H1 (cell line): ENCODE results near the gene UBALD1. TPM values are rescaled to one million over a fixed set of nuclear protein-coding genes. Genes with fewer than 3 reads are reported as not detected.

Source experiments
- CTCF ChIA-PET: fragments of 300-600 bp; sonication (Branson Sonifier 250); formaldehyde crosslinking; loops from one replicate; lab custom pipeline; 2021; ENCODE audit not compliant: partially characterized antibody; lab: Charles Lee
- POLR2A ChIA-PET: fragments of 300-600 bp; sonication (Branson Sonifier 250); formaldehyde crosslinking; loops from one replicate; lab custom pipeline; 2021; ENCODE audit warnings: inconsistent platforms; ENCODE audit not compliant: partially characterized antibody; lab: Charles Lee
- DNase-seq, 2 experiments: peaks; one replicate each; pipeline versions ENCODE4 v3.0.0 to v3.0.0-alpha.2; 2010 to 2022; ENCODE audit warnings: low spot score in 2 of 2, low read depth in 1 of 2, mixed read lengths in 1 of 2
- FAIRE-seq: peaks from 2 replicates; lab custom pipeline; 2011; peaks lifted over from hg19 to GRCh38; lab: Jason Lieb, UNC
- H2AFZ ChIP-seq: 2 replicates; pipeline ENCODE4 v1.8.1; 2012; ENCODE audit warnings: low read length, inconsistent platforms
- H2AK5ac ChIP-seq: 2 replicates; pipeline ENCODE4 v1.6.1; 2013; ENCODE audit warnings: low read depth, low read length
- H2BK120ac ChIP-seq: replicated peaks from 2 replicates; pipeline ENCODE3; 2013; ENCODE audit warnings: low read depth, low read length, inconsistent platforms
- H2BK12ac ChIP-seq: 2 replicates; pipeline ENCODE4 v1.6.1; 2013; ENCODE audit warnings: low read depth, low read length
- H2BK15ac ChIP-seq: 2 replicates; pipeline ENCODE4 v1.6.1; 2013; ENCODE audit warnings: low read length
- H2BK20ac ChIP-seq: 2 replicates; pipeline ENCODE4 v1.6.1; 2013; ENCODE audit warnings: low read length
- H2BK5ac ChIP-seq: 2 replicates; pipeline ENCODE4 v1.6.1; 2013; ENCODE audit warnings: low read depth, low read length
- H3K14ac ChIP-seq: 2 replicates; pipeline ENCODE4 v1.6.1; 2013; ENCODE audit warnings: inconsistent platforms; ENCODE audit not compliant: insufficient read length
- H3K18ac ChIP-seq: 2 replicates; pipeline ENCODE4 v1.6.1; 2013; ENCODE audit warnings: low read length; ENCODE audit errors: extremely low read depth
- H3K23ac ChIP-seq: 2 replicates; pipeline ENCODE4 v1.6.1; 2013; ENCODE audit warnings: inconsistent platforms; ENCODE audit not compliant: insufficient read length
- H3K23me2 ChIP-seq: 2 replicates; pipeline ENCODE4 v1.6.1; 2013; ENCODE audit warnings: low read depth, low read length
- H3K27ac ChIP-seq: 2 replicates; pipeline ENCODE4 v1.6.1; 2011; ENCODE audit warnings: low read depth, low read length, inconsistent platforms
- H3K27me3 ChIP-seq, 4 experiments: replicated peaks in 1 of 4; 1 replicate in 1 of 4; 2 replicates in 3 of 4; pipeline versions ENCODE4 v1.6.1 to v1.8.1; 2011 to 2013; ENCODE audit warnings: low read length in 3 of 4, mild to moderate bottlenecking in 3 of 4, inconsistent platforms in 2 of 4, mixed read lengths in 2 of 4, moderate library complexity in 1 of 4; ENCODE audit not compliant: control insufficient read depth in 3 of 4, insufficient read depth in 3 of 4; ENCODE audit errors: extremely low read depth in 1 of 4
- H3K36me3 ChIP-seq, 4 experiments: 2 replicates each; pipeline versions ENCODE4 v1.6.1 to v1.8.1; 2011 to 2013; ENCODE audit warnings: mild to moderate bottlenecking in 4 of 4, low read length in 3 of 4, moderate library complexity in 2 of 4, control low read depth in 1 of 4, inconsistent platforms in 1 of 4; ENCODE audit not compliant: insufficient read depth in 4 of 4, control insufficient read depth in 2 of 4
- H3K4ac ChIP-seq: replicated peaks from 2 replicates; pipeline ENCODE3; 2013; ENCODE audit warnings: low read length, low read depth, mixed read lengths, inconsistent platforms; ENCODE audit not compliant: insufficient read length
- H3K4me1 ChIP-seq, 4 experiments: replicated peaks in 1 of 4; 1 replicate in 1 of 4; 2 replicates in 3 of 4; pipeline versions ENCODE4 v1.6.1 to v1.8.1; 2011 to 2013; ENCODE audit warnings: low read length in 3 of 4, inconsistent platforms in 2 of 4, mixed read lengths in 1 of 4; ENCODE audit not compliant: insufficient read depth in 4 of 4, control insufficient read depth in 3 of 4
- H3K4me2 ChIP-seq, 2 experiments: 2 replicates each; pipeline versions ENCODE4 v1.6.1 to v1.8.1; 2011 to 2013; ENCODE audit warnings: low read depth in 2 of 2, low read length in 2 of 2, control low read depth in 1 of 2, inconsistent platforms in 1 of 2, mild to moderate bottlenecking in 1 of 2; ENCODE audit not compliant: insufficient read depth in 1 of 2
- H3K4me3 ChIP-seq, 4 experiments: fragments of 200-600, 300-600 bp in 1 of 4; sonication (generic), shearing (Covaris generic), sonication (Bioruptor Twin) in 1 of 4; 2 replicates each; pipeline versions ENCODE4 v1.5.1 to v1.8.1; 2011 to 2016; ENCODE audit warnings: low read length in 4 of 4, low read depth in 3 of 4, control low read depth in 2 of 4, inconsistent platforms in 2 of 4, mild to moderate bottlenecking in 2 of 4, mixed read lengths in 1 of 4, moderate library complexity in 1 of 4; ENCODE audit not compliant: insufficient read depth in 2 of 4; ENCODE audit errors: extremely low read depth in 1 of 4
- H3K56ac ChIP-seq: replicated peaks from 2 replicates; pipeline ENCODE3; 2013; ENCODE audit warnings: low read depth, mild to moderate bottlenecking, mixed read lengths, low read length, inconsistent platforms; ENCODE audit not compliant: insufficient read length
- H3K79me1 ChIP-seq: 2 replicates; pipeline ENCODE4 v1.6.1; 2013; ENCODE audit warnings: low read depth, low read length, control low read depth
- H3K79me2 ChIP-seq, 2 experiments: 2 replicates each; pipeline versions ENCODE4 v1.6.1 to v1.8.1; 2012 to 2013; ENCODE audit warnings: low read length in 2 of 2, mild to moderate bottlenecking in 2 of 2, inconsistent platforms in 1 of 2; ENCODE audit not compliant: insufficient read depth in 2 of 2, control insufficient read depth in 1 of 2
- H3K9ac ChIP-seq, 4 experiments: replicated peaks in 1 of 4; 1 replicate in 1 of 4; 2 replicates in 3 of 4; pipeline versions ENCODE4 v1.6.1 to v1.8.1; 2011 to 2013; ENCODE audit warnings: low read depth in 3 of 4, low read length in 3 of 4, control low read depth in 2 of 4, mild to moderate bottlenecking in 2 of 4, moderate library complexity in 2 of 4, inconsistent platforms in 1 of 4; ENCODE audit errors: extremely low read depth in 1 of 4
- H3K9me3 ChIP-seq, 2 experiments: 2 replicates each; pipeline versions ENCODE4 v1.6.1 to v1.8.1; 2012 to 2013; ENCODE audit warnings: mild to moderate bottlenecking in 2 of 2, moderate library complexity in 2 of 2, control low read depth in 1 of 2, inconsistent platforms in 1 of 2, low read depth in 1 of 2, low read length in 1 of 2, mixed read lengths in 1 of 2; ENCODE audit not compliant: insufficient read depth in 2 of 2
- H4K20me1 ChIP-seq, 2 experiments: replicated peaks in 1 of 2; 2 replicates each; pipeline versions ENCODE3 to v1.8.1; 2011 to 2013; ENCODE audit warnings: inconsistent platforms in 2 of 2, low read length in 2 of 2, mild to moderate bottlenecking in 1 of 2; ENCODE audit not compliant: insufficient read depth in 2 of 2, control insufficient read depth in 1 of 2
- H4K5ac ChIP-seq: 2 replicates; pipeline ENCODE4 v1.6.1; 2013; ENCODE audit warnings: low read length, low read depth, mixed read lengths, inconsistent platforms; ENCODE audit not compliant: insufficient read length
- H4K8ac ChIP-seq: 2 replicates; pipeline ENCODE4 v1.8.0; 2013; ENCODE audit warnings: mild to moderate bottlenecking, moderate library complexity, low read length, inconsistent platforms; ENCODE audit not compliant: insufficient read depth; ENCODE audit errors: extremely low read depth
- H4K91ac ChIP-seq: replicated peaks from 2 replicates; pipeline ENCODE3; 2013; ENCODE audit warnings: low read length, mixed read lengths, inconsistent platforms; ENCODE audit not compliant: insufficient read length
- RFX5 ChIP-seq: IDR thresholded peaks from 2 replicates; pipeline ENCODE4 v1.6.1; 2011; ENCODE audit warnings: low read depth, low read length, improper control_type of control experiment, borderline replicate concordance
- WGBS, 2 experiments: shearing (Covaris generic) in 1 of 2; methylation state at CpG; one replicate each; pipeline versions ENCODE4 v1.1.6 to v1.1.7; 2013 to 2015; ENCODE audit warnings: low lambda C conversion rate in 2 of 2, mixed read lengths in 2 of 2, inconsistent platforms in 1 of 2, low coverage in 1 of 2, missing lambda C conversion rate in 1 of 2; ENCODE audit not compliant: insufficient replicate concordance in 2 of 2, insufficient coverage in 1 of 2, insufficient read length in 1 of 2; ENCODE audit errors: extremely low coverage in 1 of 2, missing lambda C conversion rate in 1 of 2; 5-methylcytosine and 5-hydroxymethylcytosine counted together
- polyA plus RNA-seq, 7 experiments: library from polyadenylated mRNA; depleted of rRNA in 3 of 7; stranded (reverse) in 5 of 7; unstranded in 2 of 7; fragments of >200 nt in 5 of 7; fragments of 200-250 nt in 2 of 7; gene quantifications; 1 replicate in 5 of 7; 2 replicates in 1 of 7; 4 replicates in 1 of 7; pipeline versions ENCODE4 v1.2.1 to v1.2.3, GENCODE V29; 2011 to 2013; ENCODE audit warnings: missing spikeins in 2 of 7, mixed read lengths in 2 of 7
- total RNA-seq: library from RNA; stranded (reverse); fragmentation: NEBNext Ultra II Directional; extraction: Animal tissue kit (Norgen Biotek cat#: 25700); gene quantifications from 2 replicates; pipeline ENCODE4 v1.2.1, GENCODE V29; 2021

The UBALD1 gene
- total and polyA plus RNA-seq, 2 of the 8 experiments (the other 6 are each of a cell fraction or from before 2014, with no cell fraction given): 28.6 to 62.0 TPM

DNA sequence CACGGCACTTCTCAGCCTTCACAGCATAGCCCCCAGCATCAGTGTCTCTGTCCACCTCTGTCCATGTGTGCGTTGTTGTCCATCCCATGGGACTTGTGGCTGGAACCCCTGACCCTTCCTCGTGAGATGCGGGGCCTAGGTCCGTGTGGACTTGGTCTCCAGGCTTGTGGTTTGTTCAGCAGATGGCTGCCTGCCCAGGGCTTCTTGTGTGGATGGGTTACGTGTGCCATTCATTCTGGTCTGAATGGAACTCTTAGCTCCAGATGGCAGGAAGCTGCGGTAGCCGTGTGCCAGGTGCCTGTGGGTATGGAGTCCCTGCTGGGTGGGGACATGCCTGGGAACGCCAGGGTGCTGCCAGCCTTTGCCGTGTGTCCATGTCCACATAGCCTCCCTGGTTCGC lies 47.0 kb upstream of the UBALD1 start:
- Histone ChIP-seq H3K23me2 (no peaks in the 10 kb centered on the region; the same call in 1 of the 2 replicates), H2BK15ac (no peak overlapping the region), H3K27ac (no peak overlapping the region), H3K4me3 (no peak overlapping the region), H3K9me3 (no peaks in the 10 kb centered on the region), H3K23ac (no peak overlapping the region), H3K9ac (no peak overlapping the region), H3K4me2 (no peak overlapping the region), H2AFZ (no peak overlapping the region), H3K4ac (no peak overlapping the region), H3K56ac (no peak overlapping the region), H3K79me1 (peaks cover 15% of the 10 kb centered on the region; the same call in 1 of the 2 replicates), H3K4me1 (peaks cover 0 to 2% (median 0%) of the 10 kb centered on the region in 4 experiments; a peak in 3 of 7 replicates), H3K27me3 (no peaks in the 10 kb centered on the region), H2BK12ac (no peak overlapping the region), H4K20me1 (peaks cover 0 to 15% of the 10 kb centered on the region in 2 experiments), H2AK5ac (peak overlapping the region; percentile 65; the same call in 1 of the 2 replicates), H3K36me3 (peaks cover 0 to 8% (median 2%) of the 10 kb centered on the region in 4 experiments; a peak in 5 of 8 replicates), H2BK20ac (no peak overlapping the region), H3K18ac (no peak overlapping the region), H2BK120ac (no peak overlapping the region), H3K14ac (no peak overlapping the region), H4K8ac (no peak overlapping the region), H4K91ac (no peak overlapping the region), H4K5ac (no peak overlapping the region), H3K79me2 (no peaks in the 10 kb centered on the region), H2BK5ac (peak overlapping the region; percentile 75; the same call in 1 of the 2 replicates)
- CTCF ChIA-PET: interaction anchor here (1.8 to 2.8 kb wide), 2 partner anchors 11 to 143 kb away, joined by 8 to 18 read pairs; no protein-coding TSS in a partner anchor
- FAIRE-seq (no peak), DNase-seq (no peak)
- WGBS, 2 experiments: 94% methylated on average over 10 of the region's 11 CpGs; no CpG with 5 or more reads in 1 of the 2 experiments
- TF ChIP-seq RFX5: no peak
- POLR2A ChIA-PET: interaction anchor here (1.0 kb wide), 1 partner anchor 31 kb away, joined by 3 read pairs; no protein-coding TSS in a partner anchor
